Kidney epithelial cell (primary cell): ENCODE measurements around the gene FAM89B. TPM values are rescaled to one million over a fixed set of nuclear protein-coding genes. Genes with fewer than 3 reads are reported as not detected.
A peak's percentile ranks its signal among the peaks of the same experiment; 100 is the strongest.

Experiments used
- DNase-seq: peaks from one replicate; pipeline ENCODE4 v3.0.0-alpha.2; 2010; ENCODE audit warnings: low read depth
- H3K27me3 ChIP-seq: 2 replicates; pipeline ENCODE4 v1.6.0; 2011; ENCODE audit warnings: low read length; ENCODE audit not compliant: control insufficient read depth, insufficient read depth
- H3K36me3 ChIP-seq: 2 replicates; pipeline ENCODE4 v1.5.1; 2011; ENCODE audit warnings: low read length; ENCODE audit not compliant: control insufficient read depth, insufficient read depth
- H3K4me3 ChIP-seq: 2 replicates; pipeline ENCODE4 v1.5.1; 2011; ENCODE audit warnings: low read depth, mild to moderate bottlenecking, control low read depth, low read length
- total RNA-seq: library from RNA; depleted of rRNA; stranded (reverse); fragments of >200 nt; gene quantifications from 2 replicates; pipeline ENCODE4 v1.2.3, GENCODE V29; 2015
- TF ChIP-seq, protein P1 (sequence below): IDR thresholded peaks from 2 replicates; pipeline ENCODE4 v1.5.1; 2011; ENCODE audit warnings: mild to moderate bottlenecking, moderate library complexity, low read length, control low read depth, inconsistent platforms; ENCODE audit not compliant: insufficient read depth, poor library complexity, severe bottlenecking

Gene FAM89B
- total RNA-seq, 1 donor from 2014 or later = 63.9 TPM

DNA sequence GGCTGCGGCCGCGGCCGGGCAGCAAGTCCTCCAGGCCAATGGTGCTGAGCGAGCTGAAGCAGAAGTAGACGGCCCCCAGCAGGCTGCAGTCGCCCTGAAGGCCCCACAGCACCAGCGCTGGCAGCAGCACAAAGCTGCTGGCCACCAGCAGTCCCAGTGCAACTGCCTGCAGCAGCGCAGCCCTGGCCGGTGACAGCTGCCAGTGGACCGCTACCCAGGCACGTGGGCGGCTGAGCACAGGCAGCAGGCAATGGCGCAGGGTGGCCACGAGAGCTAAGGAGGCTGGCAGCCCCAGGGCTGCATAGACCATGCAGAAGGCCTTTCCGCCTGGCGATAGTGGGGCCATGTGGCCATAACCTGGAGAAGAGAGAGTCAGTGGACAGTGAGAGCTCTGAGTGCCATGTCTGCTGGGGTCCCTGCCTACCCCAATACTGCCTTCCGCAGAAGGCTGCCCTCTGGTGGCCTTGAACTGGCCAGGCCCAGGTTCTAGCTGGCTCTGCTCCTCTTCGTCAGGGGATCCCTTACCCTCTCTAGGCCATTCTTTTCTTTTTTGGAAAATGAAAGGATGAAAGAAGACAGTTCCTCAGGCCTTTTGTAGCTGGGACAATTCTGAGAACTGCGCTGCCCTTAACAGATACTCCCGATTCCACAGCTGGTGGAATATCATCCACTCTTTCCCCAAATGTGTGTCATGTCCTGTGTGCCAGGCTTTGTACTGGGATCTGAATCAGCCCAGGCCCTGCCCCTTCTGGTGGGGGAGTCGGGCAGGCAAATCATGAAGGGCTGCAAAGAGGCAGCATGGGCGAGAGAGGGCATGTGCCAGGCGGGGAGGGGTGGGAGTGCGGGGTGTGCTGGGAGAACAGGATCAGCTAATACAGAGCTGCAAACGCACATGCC is 21.4 kb downstream of the FAM89B start:
- DNase-seq = no peak
- peaks cover 1% of the 10 kb centered on the region for H3K36me3 ChIP-seq
- H3K4me3 ChIP-seq = no peak overlapping the region
- no peaks in the 10 kb centered on the region for H3K27me3 ChIP-seq
- TF ChIP-seq, protein P1, sequence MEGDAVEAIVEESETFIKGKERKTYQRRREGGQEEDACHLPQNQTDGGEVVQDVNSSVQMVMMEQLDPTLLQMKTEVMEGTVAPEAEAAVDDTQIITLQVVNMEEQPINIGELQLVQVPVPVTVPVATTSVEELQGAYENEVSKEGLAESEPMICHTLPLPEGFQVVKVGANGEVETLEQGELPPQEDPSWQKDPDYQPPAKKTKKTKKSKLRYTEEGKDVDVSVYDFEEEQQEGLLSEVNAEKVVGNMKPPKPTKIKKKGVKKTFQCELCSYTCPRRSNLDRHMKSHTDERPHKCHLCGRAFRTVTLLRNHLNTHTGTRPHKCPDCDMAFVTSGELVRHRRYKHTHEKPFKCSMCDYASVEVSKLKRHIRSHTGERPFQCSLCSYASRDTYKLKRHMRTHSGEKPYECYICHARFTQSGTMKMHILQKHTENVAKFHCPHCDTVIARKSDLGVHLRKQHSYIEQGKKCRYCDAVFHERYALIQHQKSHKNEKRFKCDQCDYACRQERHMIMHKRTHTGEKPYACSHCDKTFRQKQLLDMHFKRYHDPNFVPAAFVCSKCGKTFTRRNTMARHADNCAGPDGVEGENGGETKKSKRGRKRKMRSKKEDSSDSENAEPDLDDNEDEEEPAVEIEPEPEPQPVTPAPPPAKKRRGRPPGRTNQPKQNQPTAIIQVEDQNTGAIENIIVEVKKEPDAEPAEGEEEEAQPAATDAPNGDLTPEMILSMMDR = peak; percentile 83

DNA sequence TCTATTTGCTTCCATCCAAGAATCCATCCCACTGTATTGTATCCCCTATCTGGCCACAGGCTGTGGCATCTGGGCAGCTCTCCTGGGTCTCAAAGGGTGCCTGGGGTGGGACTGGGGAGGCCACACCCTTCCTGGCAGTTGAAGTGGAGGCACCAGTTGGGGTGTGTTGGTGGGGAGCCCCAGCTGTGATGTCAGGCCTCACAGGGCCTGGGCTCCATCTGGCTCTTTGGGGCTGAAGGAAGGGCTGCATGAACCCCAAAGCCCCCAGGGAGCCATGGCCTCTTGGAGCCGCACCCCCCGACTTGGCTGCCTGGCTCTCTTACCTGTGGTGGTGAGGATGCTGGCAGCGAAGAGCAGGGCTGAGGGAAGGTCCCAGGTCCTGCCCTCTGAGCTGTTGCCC is 22.8 kb downstream of the FAM89B start:
- peaks cover 2% of the 10 kb centered on the region for H3K36me3 ChIP-seq
- H3K27me3 ChIP-seq = no peaks in the 10 kb centered on the region
- TF ChIP-seq, protein P1 = no peak
- no peak overlapping the region for H3K4me3 ChIP-seq
- no peak for DNase-seq

DNA sequence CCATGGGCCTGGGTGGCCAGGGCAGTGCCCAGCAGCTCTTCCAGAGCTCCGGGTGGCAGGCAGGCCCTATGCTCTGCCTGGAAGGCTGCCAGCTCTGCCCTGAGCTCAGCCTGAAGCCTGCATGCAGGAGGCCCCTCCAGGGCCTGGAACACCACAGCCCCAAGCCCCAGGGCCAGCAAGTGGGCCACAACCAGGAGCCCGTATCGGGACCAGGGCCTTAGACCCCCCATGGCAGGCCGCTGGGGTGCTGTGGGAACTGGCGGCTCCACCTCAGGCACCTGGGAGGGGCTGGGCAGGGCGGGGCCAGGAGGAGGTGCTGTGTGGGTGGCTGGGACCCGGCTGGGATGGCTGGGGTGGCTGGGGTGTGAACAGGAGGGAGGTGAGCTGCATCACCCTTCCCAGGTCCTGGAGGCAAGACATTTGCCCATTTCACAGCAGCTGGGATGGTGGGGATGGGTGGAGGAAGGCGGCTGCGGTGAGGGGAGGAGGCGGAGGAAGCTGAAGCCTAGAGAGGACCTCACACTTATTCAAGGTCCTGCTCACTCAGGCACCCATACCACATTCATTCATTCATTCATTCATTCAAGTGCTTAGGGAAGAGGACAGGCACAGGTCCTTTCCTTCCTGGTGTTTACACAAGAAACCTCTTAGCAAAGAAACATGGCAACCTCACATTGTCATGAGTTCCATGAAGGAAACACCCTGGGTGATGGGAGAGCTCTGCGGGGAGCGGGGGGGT is 23.4 kb downstream of the FAM89B start, which contains the start of gene KCNK7:
Gene KCNK7, minus strand, starts transcription at position 258 of the 739 bp plus-strand sequence. Its CDS starts 28 bp downstream, at position 230.
- TF ChIP-seq, protein P1 = no peak
- no peak for DNase-seq
- H3K36me3 ChIP-seq = peaks cover 2% of the 10 kb centered on the region
- H3K4me3 ChIP-seq = no peak within 1 kb of the TSS
- no peaks in the 10 kb centered on the region for H3K27me3 ChIP-seq

DNA sequence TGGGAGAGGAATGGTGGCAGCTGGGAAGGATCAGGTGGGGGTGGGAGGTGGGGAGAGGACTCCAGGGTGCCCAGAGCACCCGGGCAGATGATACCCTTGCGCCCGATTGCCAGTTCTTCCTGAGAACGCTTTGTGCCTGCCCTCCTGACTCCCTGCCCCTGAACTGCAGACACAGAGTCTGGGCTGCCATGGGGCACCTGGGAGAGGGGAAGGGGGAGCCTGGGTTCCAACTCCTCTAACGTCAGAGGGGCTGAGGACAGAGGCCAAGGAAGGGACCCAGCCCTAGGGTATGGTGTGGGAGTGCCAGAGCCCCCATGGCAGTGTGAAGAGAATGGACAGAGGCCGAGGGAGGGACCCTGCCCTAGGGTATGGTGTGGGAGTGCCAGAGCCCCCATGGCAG is 24.2 kb downstream of the FAM89B start:
- TF ChIP-seq, protein P1 = no peak
- no peaks in the 10 kb centered on the region for H3K27me3 ChIP-seq
- peaks cover 2% of the 10 kb centered on the region for H3K36me3 ChIP-seq
- DNase-seq = no peak
- no peak overlapping the region for H3K4me3 ChIP-seq

DNA sequence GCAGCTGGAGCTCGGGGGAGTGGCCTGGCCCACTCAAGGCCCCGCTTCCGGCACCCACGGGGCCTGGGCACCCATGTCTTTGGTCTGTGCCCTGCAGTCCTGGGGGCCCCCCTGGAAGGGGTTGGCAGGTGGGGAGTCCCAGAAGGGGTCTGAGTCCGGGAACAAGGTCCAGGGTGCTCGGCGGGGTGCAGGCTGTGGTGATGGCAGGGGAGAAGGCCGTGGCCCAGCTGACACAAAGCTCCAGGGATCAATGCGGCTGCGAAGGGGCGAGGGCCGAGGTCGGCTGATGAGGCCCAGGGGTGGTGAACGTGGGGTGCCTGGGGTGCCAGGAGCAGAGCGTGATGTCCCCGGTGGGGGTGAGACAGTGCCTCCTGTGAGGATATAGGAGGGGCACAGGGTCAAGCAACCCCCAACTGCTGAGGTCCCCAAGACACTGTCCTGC is 25.9 kb downstream of the FAM89B start:
- no peaks in the 10 kb centered on the region for H3K27me3 ChIP-seq
- TF ChIP-seq, protein P1 = no peak

More for the DNA sequence above, 25.9 kb downstream of the FAM89B start:
- Histone ChIP-seq H3K4me3 (no peak overlapping the region), H3K36me3 (peaks cover 2% of the 10 kb centered on the region)
- DNase-seq = no peak
